ENCODE measurements around the gene BRINP1. TPM values are rescaled to one million over a fixed set of nuclear protein-coding genes. Genes with fewer than 3 reads are reported as not detected.
"Not testable (repeated sequence)": the region's sequence is repeated elsewhere in the genome, so short reads cannot be mapped to it uniquely, and the experiment has no call there.

The BRINP1 gene
- total RNA-seq, 1 donor from 2014 or later = 0.26 TPM

- no peak for DNase-seq (ENCODE audit: low read depth in 2 of 2)
Measured at GRCh38 chr9:119213471-119213870, 155.8 kb downstream of the BRINP1 start.

- DNase-seq (ENCODE audit: low read depth in 2 of 2) = no peak
Measured at GRCh38 chr9:119197893-119198607, 171.2 kb downstream of the BRINP1 start.

- no peak for DNase-seq (ENCODE audit: low read depth in 2 of 2)
Measured at GRCh38 chr9:119195521-119195920, 173.7 kb downstream of the BRINP1 start.

- DNase-seq (ENCODE audit: low read depth in 2 of 2) = no peak
Measured at GRCh38 chr9:119185298-119185697, 183.9 kb downstream of the BRINP1 start.

GRCh38 chr9:119184265-119184936 lies 184.8 kb downstream of the BRINP1 start:
- DNase-seq (ENCODE audit: low read depth in 2 of 2) = no peak

GRCh38 chr9:119181561-119181960 lies 187.7 kb downstream of the BRINP1 start:
- DNase-seq (ENCODE audit: low read depth in 2 of 2) = no peak

- DNase-seq (ENCODE audit: low read depth in 2 of 2) = no peak
Measured at GRCh38 chr9:119180897-119181296, 188.3 kb downstream of the BRINP1 start.

GRCh38 chr9:119179701-119180100 lies 189.5 kb downstream of the BRINP1 start:
- DNase-seq (ENCODE audit: low read depth in 2 of 2) = no peak

GRCh38 chr9:119177196-119177595 lies 192.0 kb downstream of the BRINP1 start:
- no peak for DNase-seq (ENCODE audit: low read depth in 2 of 2)

- DNase-seq (ENCODE audit: low read depth in 2 of 2) = no peak
Measured at GRCh38 chr9:119175581-119175980, 193.7 kb downstream of the BRINP1 start.

- DNase-seq (ENCODE audit: low read depth in 2 of 2) = not testable (repeated sequence)
Measured at GRCh38 chr9:119169222-119169621, 200.0 kb downstream of the BRINP1 start.

GRCh38 chr9:119167876-119168275 lies 201.4 kb downstream of the BRINP1 start:
- no peak for DNase-seq (ENCODE audit: low read depth in 2 of 2)

GRCh38 chr9:119167267-119167666 lies 202.0 kb downstream of the BRINP1 start:
- DNase-seq (ENCODE audit: low read depth in 2 of 2) = no peak

- DNase-seq (ENCODE audit: low read depth in 2 of 2) = no peak
Measured at GRCh38 chr9:119166096-119166495, 203.1 kb downstream of the BRINP1 start.

GRCh38 chr9:119165131-119165530 lies 204.1 kb downstream of the BRINP1 start:
- no peak for DNase-seq (ENCODE audit: low read depth in 2 of 2)

GRCh38 chr9:119164716-119165115 lies 204.5 kb downstream of the BRINP1 start:
- no peak for DNase-seq (ENCODE audit: low read depth in 2 of 2)

- DNase-seq (ENCODE audit: low read depth in 2 of 2) = no peak
Measured at GRCh38 chr9:119160551-119160950, 208.7 kb downstream of the BRINP1 start.

GRCh38 chr9:119159386-119159785 lies 209.8 kb downstream of the BRINP1 start:
- DNase-seq (ENCODE audit: low read depth in 2 of 2) = no peak

- no peak for DNase-seq (ENCODE audit: low read depth in 2 of 2)
Measured at GRCh38 chr9:119157196-119157595, 212.0 kb downstream of the BRINP1 start.

- no peak for DNase-seq (ENCODE audit: low read depth in 2 of 2)
Measured at GRCh38 chr9:119156354-119156753, 212.9 kb downstream of the BRINP1 start.

- DNase-seq (ENCODE audit: low read depth in 2 of 2) = no peak
Measured at GRCh38 chr9:119154527-119154926, 214.7 kb downstream of the BRINP1 start.

- no peak for DNase-seq (ENCODE audit: low read depth in 2 of 2)
Measured at GRCh38 chr9:119153402-119153801, 215.8 kb downstream of the BRINP1 start.

GRCh38 chr9:119148855-119149254 lies 220.4 kb downstream of the BRINP1 start:
- DNase-seq (ENCODE audit: low read depth in 2 of 2) = no peak
